HEK293T (cell line): ENCODE results near the gene MAGEB3.

Source experiments
- ARNT ChIP-seq: fragments of 450-650 bp; IDR thresholded peaks from 2 replicates; pipeline ENCODE4 v1.6.1; 2017; ENCODE audit warnings: mild to moderate bottlenecking
- CTBP1 ChIP-seq: fragments of 450-650 bp; IDR thresholded peaks from 2 replicates; pipeline ENCODE4 v1.6.1; 2016; ENCODE audit warnings: borderline replicate concordance
- ELF4 ChIP-seq: fragments of 450-650 bp; IDR thresholded peaks from 2 replicates; pipeline ENCODE4 v1.6.1; 2017; ENCODE audit warnings: antibody characterized with exemption
- L3MBTL2 ChIP-seq: fragments of 450-650 bp; conservative IDR thresholded peaks from 2 replicates; pipeline ENCODE4 v1.6.1; 2016; ENCODE audit warnings: mild to moderate bottlenecking
- SP1 ChIP-seq: fragments of 450-650 bp; IDR thresholded peaks from 2 replicates; pipeline ENCODE4 v1.6.1; 2017
- SUZ12 ChIP-seq: fragments of 450-650 bp; IDR thresholded peaks from 2 replicates; pipeline ENCODE4 v1.6.1; 2016; ENCODE audit warnings: mild to moderate bottlenecking
- TARDBP ChIP-seq: fragments of 450-650 bp; IDR thresholded peaks from 2 replicates; pipeline ENCODE4 v1.6.1; 2016
- ZNF384 ChIP-seq: fragments of 450-650 bp; IDR thresholded peaks from 2 replicates; pipeline ENCODE4 v1.6.1; 2016

GRCh38 chrX:30215357-30215843 is 15.1 kb upstream of the MAGEB3 start, which contains the start of gene MAGEB2:
- TF ChIP-seq SUZ12 (no peak), CTBP1 (no peak), L3MBTL2 (no peak), SP1 (no peak), ZNF384 (no peak), TARDBP (no peak), ARNT (no peak), ELF4 (no peak)
